GM10266 (cell line): ENCODE results near the gene PPIP5K1.
"Not testable (repeated sequence)": the region's sequence is repeated elsewhere in the genome, so short reads cannot be mapped to it uniquely, and the experiment has no call there.

ENCODE experiments used
- DNase-seq: peaks from one replicate; pipeline ENCODE4 v3.0.0; 2012; ENCODE audit errors: extremely low spot score
- CTCF ChIP-seq: IDR thresholded peaks from 2 replicates; pipeline ENCODE4 v1.5.1; 2012; ENCODE audit warnings: mild to moderate bottlenecking, low read depth; ENCODE audit not compliant: control insufficient read depth, insufficient read depth; ENCODE audit errors: missing control alignments

Gene PPIP5K1

GRCh38 chr15:43538091-43538490 is 51.9 kb downstream of the PPIP5K1 start:
- TF ChIP-seq CTCF: no peak
- DNase-seq: no peak

- no peak for DNase-seq
- TF ChIP-seq CTCF: no peak
These were observed 55.1 kb downstream of the PPIP5K1 start for GRCh38 chr15:43534897-43535296.

- DNase-seq: not testable (repeated sequence)
These were observed 57.2 kb downstream of the PPIP5K1 start for GRCh38 chr15:43532826-43533225.

- no peak for TF ChIP-seq CTCF
- no peak for DNase-seq
These were observed 58.9 kb downstream of the PPIP5K1 start for GRCh38 chr15:43531018-43531670.

GRCh38 chr15:43529587-43530345 is 60.2 kb downstream of the PPIP5K1 start:
- no peak for DNase-seq
- no peak for TF ChIP-seq CTCF

GRCh38 chr15:43529141-43529540 is 60.9 kb downstream of the PPIP5K1 start:
- no peak for TF ChIP-seq CTCF

GRCh38 chr15:43528542-43529007 is 61.4 kb downstream of the PPIP5K1 start:
- DNase-seq: no peak
- TF ChIP-seq CTCF: no peak

More at GRCh38 chr15:43529141-43529540, 60.9 kb downstream of the PPIP5K1 start:
- DNase-seq: no peak
